ENCODE measurements around the gene KIF3B.
"Not testable (repeated sequence)": the region's sequence is repeated elsewhere in the genome, so short reads cannot be mapped to it uniquely, and the experiment has no call there.

Gene KIF3B

GRCh38 chr20:32341053-32341452 lies 63.6 kb downstream of the KIF3B start:
- Mint-ChIP-seq H3K4me1 (ENCODE audit: low read depth) (peaks cover 12% of the 10 kb centered on the region), H3K36me3 (ENCODE audit: low read depth) (peaks cover 14% of the 10 kb centered on the region)
- not testable (repeated sequence) for H3K27me3 Mint-ChIP-seq, H3K9me3 Mint-ChIP-seq, H3K4me3 Mint-ChIP-seq, H3K27ac Mint-ChIP-seq

GRCh38 chr20:32343439-32343838 lies 66.0 kb downstream of the KIF3B start:
- Mint-ChIP-seq H3K27me3 (no peaks in the 10 kb centered on the region), H3K36me3 (ENCODE audit: low read depth) (peaks cover 13% of the 10 kb centered on the region), H3K9me3 (no peaks in the 10 kb centered on the region), H3K27ac (no peak overlapping the region), H3K4me3 (no peak overlapping the region), H3K4me1 (ENCODE audit: low read depth) (peaks cover 5% of the 10 kb centered on the region)

- Mint-ChIP-seq H3K36me3 (ENCODE audit: low read depth) (peaks cover 23% of the 10 kb centered on the region), H3K4me3 (no peak overlapping the region), H3K27ac (no peak overlapping the region), H3K4me1 (ENCODE audit: low read depth) (peaks cover 5% of the 10 kb centered on the region), H3K9me3 (no peaks in the 10 kb centered on the region), H3K27me3 (no peaks in the 10 kb centered on the region)
Observed at GRCh38 chr20:32344835-32345506, 67.5 kb downstream of the KIF3B start.

GRCh38 chr20:32348207-32348606 lies 70.8 kb downstream of the KIF3B start:
- Mint-ChIP-seq H3K9me3 (no peaks in the 10 kb centered on the region), H3K4me1 (ENCODE audit: low read depth) (no peaks in the 10 kb centered on the region), H3K4me3 (no peak overlapping the region), H3K27ac (no peak overlapping the region), H3K36me3 (ENCODE audit: low read depth) (peaks cover 33% of the 10 kb centered on the region), H3K27me3 (no peaks in the 10 kb centered on the region)

GRCh38 chr20:32350421-32350820 lies 73.0 kb downstream of the KIF3B start:
- Mint-ChIP-seq H3K36me3 (ENCODE audit: low read depth) (peaks cover 33% of the 10 kb centered on the region), H3K27me3 (no peaks in the 10 kb centered on the region), H3K9me3 (no peaks in the 10 kb centered on the region), H3K4me3 (no peak overlapping the region), H3K4me1 (ENCODE audit: low read depth) (peaks cover 17% of the 10 kb centered on the region), H3K27ac (no peak overlapping the region)

GRCh38 chr20:32352121-32352720 lies 74.8 kb downstream of the KIF3B start:
- H3K27ac Mint-ChIP-seq: no peak overlapping the region
- peaks cover 32% of the 10 kb centered on the region for H3K36me3 Mint-ChIP-seq (ENCODE audit: low read depth)
- H3K27me3 Mint-ChIP-seq: no peaks in the 10 kb centered on the region
- H3K9me3 Mint-ChIP-seq: no peaks in the 10 kb centered on the region
- peaks cover 33% of the 10 kb centered on the region for H3K4me1 Mint-ChIP-seq (ENCODE audit: low read depth)
- H3K4me3 Mint-ChIP-seq: no peak overlapping the region

- H3K27me3 Mint-ChIP-seq: no peaks in the 10 kb centered on the region
- H3K9me3 Mint-ChIP-seq: no peaks in the 10 kb centered on the region
- peak overlapping the region; percentile 28 for H3K27ac Mint-ChIP-seq
- no peak overlapping the region for H3K4me3 Mint-ChIP-seq
- peaks cover 19% of the 10 kb centered on the region for H3K36me3 Mint-ChIP-seq (ENCODE audit: low read depth)
- peaks cover 39% of the 10 kb centered on the region for H3K4me1 Mint-ChIP-seq (ENCODE audit: low read depth)
Observed at GRCh38 chr20:32353848-32354496, 76.5 kb downstream of the KIF3B start.

GRCh38 chr20:32354592-32355416 lies 77.4 kb downstream of the KIF3B start:
- Mint-ChIP-seq H3K27me3 (no peaks in the 10 kb centered on the region), H3K4me3 (peak overlapping the region; percentile 7), H3K4me1 (ENCODE audit: low read depth) (peaks cover 44% of the 10 kb centered on the region), H3K27ac (peak overlapping the region; percentile 77), H3K36me3 (ENCODE audit: low read depth) (peaks cover 19% of the 10 kb centered on the region), H3K9me3 (no peaks in the 10 kb centered on the region)

- Mint-ChIP-seq H3K36me3 (ENCODE audit: low read depth) (peaks cover 19% of the 10 kb centered on the region), H3K27ac (peak overlapping the region; percentile 77), H3K9me3 (no peaks in the 10 kb centered on the region), H3K27me3 (no peaks in the 10 kb centered on the region), H3K4me1 (ENCODE audit: low read depth) (peaks cover 51% of the 10 kb centered on the region), H3K4me3 (peak overlapping the region; percentile 7)
Observed at GRCh38 chr20:32355417-32355841, 78.0 kb downstream of the KIF3B start.

- H3K27me3 Mint-ChIP-seq, H3K9me3 Mint-ChIP-seq: not testable (repeated sequence)
- Mint-ChIP-seq H3K36me3 (ENCODE audit: low read depth) (peaks cover 21% of the 10 kb centered on the region), H3K4me1 (ENCODE audit: low read depth) (peaks cover 57% of the 10 kb centered on the region), H3K4me3 (peak overlapping the region; percentile 16), H3K27ac (peak overlapping the region; percentile 77)
Observed at GRCh38 chr20:32355907-32356621, 78.6 kb downstream of the KIF3B start.

GRCh38 chr20:32356622-32357374 lies 79.3 kb downstream of the KIF3B start:
- Mint-ChIP-seq H3K27me3 (no peaks in the 10 kb centered on the region), H3K4me1 (ENCODE audit: low read depth) (peaks cover 64% of the 10 kb centered on the region), H3K27ac (peak overlapping the region; percentile 99), H3K9me3 (no peaks in the 10 kb centered on the region), H3K36me3 (ENCODE audit: low read depth) (peaks cover 17% of the 10 kb centered on the region), H3K4me3 (peak overlapping the region; percentile 95)

- peak overlapping the region; percentile 99 for H3K27ac Mint-ChIP-seq
- peaks cover 18% of the 10 kb centered on the region for H3K36me3 Mint-ChIP-seq (ENCODE audit: low read depth)
- H3K4me1 Mint-ChIP-seq (ENCODE audit: low read depth): peaks cover 71% of the 10 kb centered on the region
Observed at GRCh38 chr20:32357375-32357868, 80.0 kb downstream of the KIF3B start.

GRCh38 chr20:32357869-32358631 lies 80.6 kb downstream of the KIF3B start, which contains the start of gene ASXL1:
Gene ASXL1, plus strand, starts transcription at chr20:32358331. Its CDS starts 445 bp downstream, at chr20:32358776.
- Mint-ChIP-seq H3K27me3 (no peaks in the 10 kb centered on the region), H3K36me3 (ENCODE audit: low read depth) (peaks cover 23% of the 10 kb centered on the region), H3K4me1 (ENCODE audit: low read depth) (peaks cover 77% of the 10 kb centered on the region), H3K9me3 (no peaks in the 10 kb centered on the region), H3K27ac (peak within 1 kb of the TSS; percentile 99), H3K4me3 (peak within 1 kb of the TSS; percentile 99)

More at GRCh38 chr20:32357375-32357868, 80.0 kb downstream of the KIF3B start:
- Mint-ChIP-seq H3K4me3 (peak overlapping the region; percentile 95), H3K27me3 (no peaks in the 10 kb centered on the region), H3K9me3 (no peaks in the 10 kb centered on the region)

Measured in stimulated activated naive CD8-positive, alpha-beta T cell treated with anti-CD3 and anti-CD28 coated beads, Interleukin-15, Interleukin-2, amounts not matched to agents 100 ng/mL and 50 ng/mL, for 24 hours (primary cell).